Epithelial cell of proximal tubule (primary cell): ENCODE results near the gene TMEM203. TPM values are rescaled to one million over a fixed set of nuclear protein-coding genes. Genes with fewer than 3 reads are reported as not detected.

ENCODE experiments used
- DNase-seq: peaks from one replicate; pipeline ENCODE4 v3.0.0-alpha.2; 2011; ENCODE audit warnings: low read depth
- H3K4me3 ChIP-seq: 2 replicates; pipeline ENCODE4 v1.5.1; 2011; ENCODE audit warnings: low read depth, mild to moderate bottlenecking, low read length
- CTCF ChIP-seq: conservative IDR thresholded peaks from 2 replicates; pipeline ENCODE4 v1.5.1; 2012; ENCODE audit warnings: low read depth, mild to moderate bottlenecking, low read length
- total RNA-seq: library from RNA; depleted of rRNA; stranded (reverse); fragments of >200 nt; gene quantifications from 2 replicates; pipeline ENCODE4 v1.2.3, GENCODE V29; 2015

The TMEM203 gene
- total RNA-seq, 1 donor from 2014 or later: 39.4 TPM

- peak overlapping the region; percentile 50 for H3K4me3 ChIP-seq
- TF ChIP-seq CTCF: no peak
- DNase-seq: no peak
Measured at GRCh38 chr9:137217276-137218211, 12.1 kb upstream of the TMEM203 start.

GRCh38 chr9:137216188-137216965, 10.9 kb upstream of the TMEM203 start:
- H3K4me3 ChIP-seq: no peak overlapping the region
- no peak for TF ChIP-seq CTCF
- DNase-seq: no peak

- no peak for TF ChIP-seq CTCF
- no peak overlapping the region for H3K4me3 ChIP-seq
- no peak for DNase-seq
Measured at GRCh38 chr9:137215196-137215986, 9.9 kb upstream of the TMEM203 start.

- H3K4me3 ChIP-seq: no peak overlapping the region
- DNase-seq: no peak
- TF ChIP-seq CTCF: no peak
Measured at GRCh38 chr9:137214620-137215019, 9.2 kb upstream of the TMEM203 start.

GRCh38 chr9:137213160-137214060, 8.0 kb upstream of the TMEM203 start:
- TF ChIP-seq CTCF: peak; percentile 33
- no peak overlapping the region for H3K4me3 ChIP-seq
- DNase-seq: no peak

- no peak overlapping the region for H3K4me3 ChIP-seq
- peak; percentile 11 for TF ChIP-seq CTCF
- DNase-seq: no peak
Measured at GRCh38 chr9:137212520-137212919, 7.1 kb upstream of the TMEM203 start.
